Limb (tissue), 2 donors: ENCODE results near the gene MRGPRX4.
"Not testable (repeated sequence)": the region's sequence is repeated elsewhere in the genome, so short reads cannot be mapped to it uniquely, and the experiment has no call there.

Experiments used
- DNase-seq, 2 donors: peaks; one replicate each; pipeline ENCODE4 v3.0.0-alpha.2; 2016; ENCODE audit errors: extremely low spot score in 2 of 2

MRGPRX4 gene

DNA sequence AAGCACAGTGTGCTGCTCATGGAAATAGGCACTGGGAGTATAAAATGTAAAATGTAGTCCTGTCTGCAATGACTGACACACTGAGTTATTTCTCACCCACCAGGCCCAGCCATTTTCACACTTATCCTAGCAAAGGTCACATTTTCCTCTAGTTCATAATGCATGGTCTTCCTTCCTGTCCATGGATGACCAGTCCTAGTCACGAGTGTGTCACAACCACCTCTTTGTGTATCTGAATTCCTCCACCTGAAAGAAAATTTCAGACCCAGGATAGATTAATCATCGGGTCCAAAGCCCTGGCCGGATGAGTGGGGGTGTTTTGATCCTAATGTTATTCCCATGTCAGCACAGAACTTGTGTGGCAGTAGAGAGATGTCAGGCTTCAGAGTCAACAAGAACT is at the start of gene MRGPRX4:
MRGPRX4 (plus strand) TSS at position 172 of the 400 bp plus-strand sequence. CDS start 420 bp downstream, outside the sequence.
- DNase-seq = no peak

DNA sequence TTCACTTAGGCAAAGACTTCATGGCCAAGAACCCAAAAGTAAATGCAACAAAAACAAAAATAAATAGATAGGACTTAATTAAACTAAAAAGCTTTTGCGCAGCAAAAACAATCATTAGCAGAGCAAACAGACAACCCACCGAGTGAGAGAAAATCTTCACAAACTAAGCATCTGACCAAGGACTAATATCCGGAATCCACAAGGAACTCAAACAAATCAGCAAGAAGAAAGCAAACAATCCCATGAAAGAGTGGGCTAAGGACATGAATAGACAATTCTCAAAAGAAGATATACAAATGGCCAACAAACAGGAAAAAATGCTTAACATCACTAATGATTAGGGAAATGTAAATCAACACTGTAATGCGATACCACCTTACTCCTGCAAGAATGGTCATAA is 41.5 kb upstream of the MRGPRX4 start:
- not testable (repeated sequence) for DNase-seq

DNA sequence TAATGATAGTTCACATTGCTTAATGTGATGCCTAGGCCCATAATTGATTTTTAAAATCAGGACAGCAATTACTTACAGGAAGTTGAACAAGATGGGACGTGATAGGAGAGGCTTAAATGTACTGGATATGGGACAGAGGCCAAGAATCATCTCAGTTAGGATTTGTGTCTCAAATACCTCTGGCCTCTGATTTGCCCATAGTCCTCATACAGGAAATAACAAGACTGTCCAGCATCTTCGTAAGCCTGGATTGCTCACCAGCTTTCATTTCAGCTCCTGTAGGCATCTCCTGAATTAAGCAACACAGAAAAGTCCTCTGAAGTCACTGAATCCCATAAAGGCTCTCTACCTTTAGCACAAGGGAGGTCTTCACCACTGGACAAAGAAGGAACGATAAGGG is 40.3 kb upstream of the MRGPRX4 start, which contains the start of gene MRGPRX3:
MRGPRX3 (plus strand) TSS at position 231 of the 400 bp plus-strand sequence. CDS start 4,632 bp downstream, outside the sequence.
- no peak for DNase-seq

DNA sequence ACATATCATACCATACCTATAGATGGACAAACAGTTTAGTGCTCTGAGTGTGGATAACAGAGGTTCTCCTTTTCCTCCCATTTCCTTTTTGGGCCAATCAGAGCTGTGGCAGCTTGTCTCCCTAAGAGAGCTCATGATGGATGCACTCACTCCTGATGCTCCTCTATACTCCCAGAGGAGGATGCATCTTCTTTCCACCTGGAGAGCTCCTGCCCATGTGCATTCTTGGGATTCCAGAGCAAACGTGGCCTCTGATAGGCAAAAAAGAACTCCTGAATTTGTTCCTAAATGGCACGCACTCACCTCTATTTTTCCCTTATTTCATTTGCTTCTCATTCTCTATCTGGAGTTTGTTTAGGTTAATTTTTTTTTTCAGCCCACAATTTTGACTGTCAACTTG is 37.3 kb upstream of the MRGPRX4 start:
- no peak for DNase-seq

DNA sequence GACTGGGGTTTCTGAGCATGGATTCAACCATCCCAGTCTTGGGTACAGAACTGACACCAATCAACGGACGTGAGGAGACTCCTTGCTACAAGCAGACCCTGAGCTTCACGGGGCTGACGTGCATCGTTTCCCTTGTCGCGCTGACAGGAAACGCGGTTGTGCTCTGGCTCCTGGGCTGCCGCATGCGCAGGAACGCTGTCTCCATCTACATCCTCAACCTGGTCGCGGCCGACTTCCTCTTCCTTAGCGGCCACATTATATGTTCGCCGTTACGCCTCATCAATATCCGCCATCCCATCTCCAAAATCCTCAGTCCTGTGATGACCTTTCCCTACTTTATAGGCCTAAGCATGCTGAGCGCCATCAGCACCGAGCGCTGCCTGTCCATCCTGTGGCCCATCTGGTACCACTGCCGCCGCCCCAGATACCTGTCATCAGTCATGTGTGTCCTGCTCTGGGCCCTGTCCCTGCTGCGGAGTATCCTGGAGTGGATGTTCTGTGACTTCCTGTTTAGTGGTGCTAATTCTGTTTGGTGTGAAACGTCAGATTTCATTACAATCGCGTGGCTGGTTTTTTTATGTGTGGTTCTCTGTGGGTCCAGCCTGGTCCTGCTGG is 35.3 kb upstream of the MRGPRX4 start:
- DNase-seq = no peak

DNA sequence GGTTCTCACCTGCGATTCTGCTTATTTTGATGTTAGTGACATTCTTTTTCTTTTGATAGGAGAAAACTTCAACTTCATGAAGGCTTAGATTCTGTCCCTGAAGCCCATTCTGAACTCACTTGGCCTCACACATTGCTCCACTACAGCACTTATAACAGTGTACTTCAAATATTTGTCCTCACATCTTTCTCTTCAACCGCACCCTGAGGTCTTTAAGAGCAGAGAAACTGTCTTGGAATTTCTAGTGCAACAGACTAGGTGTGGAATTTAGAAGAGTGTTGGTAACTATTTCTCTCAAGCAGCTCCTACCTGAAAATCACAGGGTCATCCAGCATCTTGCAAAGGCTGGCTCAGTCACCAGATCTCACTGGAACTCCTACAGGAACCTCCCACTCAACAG is 32.5 kb upstream of the MRGPRX4 start:
- DNase-seq = no peak

DNA sequence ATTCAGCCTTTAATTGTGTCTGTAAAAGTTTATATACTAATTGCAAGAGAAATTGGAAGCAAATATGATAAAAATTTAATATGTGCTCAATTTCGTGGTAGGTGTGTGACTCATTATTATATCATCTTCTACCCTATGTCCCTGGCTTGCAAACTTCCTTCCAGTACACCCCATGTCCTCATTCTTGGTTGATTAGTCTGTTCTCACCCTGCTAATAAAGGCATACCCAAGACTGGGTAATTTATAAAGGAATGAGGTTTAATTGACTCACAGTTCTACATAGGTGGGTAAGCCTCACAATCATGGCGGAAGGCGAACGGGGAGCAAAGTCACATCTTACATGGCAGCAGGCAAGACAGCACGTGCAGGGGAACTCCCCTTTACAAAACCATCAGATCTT is 28.4 kb upstream of the MRGPRX4 start:
- no peak for DNase-seq

DNA sequence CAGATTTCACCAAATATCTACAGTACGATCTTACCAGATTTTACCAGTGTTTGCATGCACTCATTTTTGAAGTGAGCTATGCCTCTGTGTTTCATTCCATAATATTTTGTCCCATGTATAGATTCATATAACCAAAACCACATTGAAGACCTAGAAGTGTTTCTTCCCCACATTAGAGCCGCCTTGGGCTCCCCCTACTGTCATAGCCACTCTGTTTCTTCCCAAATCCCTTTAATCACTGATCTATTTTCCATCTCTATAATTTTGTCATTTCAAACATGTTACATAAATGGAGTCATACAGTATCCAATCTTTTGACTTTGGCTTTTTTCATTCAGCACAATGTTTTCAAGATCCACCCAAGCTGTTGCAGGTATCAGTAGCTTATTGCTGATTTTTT is 27.6 kb upstream of the MRGPRX4 start:
- no peak for DNase-seq

DNA sequence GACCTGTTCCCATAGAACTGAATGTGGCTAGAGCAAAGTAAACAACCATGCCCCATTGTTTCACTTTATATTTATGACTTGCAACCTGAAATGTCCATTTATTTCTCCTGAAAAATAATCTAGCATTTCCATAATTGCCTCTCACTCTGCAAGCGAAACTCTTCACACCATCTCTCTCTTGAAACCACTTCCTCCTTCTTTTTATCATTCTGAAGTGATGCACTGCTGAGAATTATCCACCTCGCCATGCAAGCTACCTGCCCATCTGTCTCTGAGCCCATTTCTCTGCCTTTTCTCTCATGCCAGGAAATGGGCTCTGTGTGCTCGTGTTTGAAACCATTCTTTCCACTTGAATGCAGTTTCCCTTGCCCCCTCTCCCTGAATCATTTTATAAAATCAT is 26.8 kb upstream of the MRGPRX4 start:
- no peak for DNase-seq

DNA sequence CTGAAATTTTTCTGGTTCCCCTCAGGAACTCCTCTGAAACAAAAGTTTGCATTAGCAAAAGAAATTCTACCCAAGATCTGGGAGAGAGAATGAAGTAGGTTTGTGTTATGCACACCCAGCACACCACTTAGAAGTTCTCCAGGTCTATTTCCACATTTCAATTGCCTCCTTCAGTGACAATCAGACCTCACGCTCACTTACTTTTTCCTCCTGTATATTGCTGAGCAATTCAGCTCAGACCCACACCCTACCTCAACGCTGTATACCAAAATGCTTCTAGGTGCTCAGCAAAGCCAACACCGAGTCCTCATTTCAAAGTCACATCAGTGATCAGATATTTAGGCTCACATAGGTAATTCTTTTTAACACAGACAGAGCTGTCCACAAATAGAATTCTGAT is 21.1 kb upstream of the MRGPRX4 start:
- no peak for DNase-seq

DNA sequence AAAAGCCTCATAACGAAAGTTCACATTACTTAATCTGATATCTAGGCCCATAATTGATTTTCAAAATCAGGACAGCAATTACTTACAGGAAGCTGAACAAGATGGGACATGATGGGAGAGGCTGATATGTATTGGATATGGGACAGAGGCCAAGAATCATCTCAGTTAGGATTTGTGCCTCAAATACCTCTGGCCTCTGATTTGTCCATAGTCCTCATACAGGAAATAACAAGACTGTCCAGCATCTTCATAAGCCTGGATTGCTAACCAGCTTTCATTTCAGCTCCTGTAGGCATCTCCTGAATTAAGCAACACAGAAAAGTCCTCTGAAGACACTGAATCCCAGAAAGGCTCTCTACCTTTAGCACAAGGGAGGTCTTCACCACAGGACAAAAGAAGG is 4.3 kb upstream of the MRGPRX4 start:
- no peak for DNase-seq

DNA sequence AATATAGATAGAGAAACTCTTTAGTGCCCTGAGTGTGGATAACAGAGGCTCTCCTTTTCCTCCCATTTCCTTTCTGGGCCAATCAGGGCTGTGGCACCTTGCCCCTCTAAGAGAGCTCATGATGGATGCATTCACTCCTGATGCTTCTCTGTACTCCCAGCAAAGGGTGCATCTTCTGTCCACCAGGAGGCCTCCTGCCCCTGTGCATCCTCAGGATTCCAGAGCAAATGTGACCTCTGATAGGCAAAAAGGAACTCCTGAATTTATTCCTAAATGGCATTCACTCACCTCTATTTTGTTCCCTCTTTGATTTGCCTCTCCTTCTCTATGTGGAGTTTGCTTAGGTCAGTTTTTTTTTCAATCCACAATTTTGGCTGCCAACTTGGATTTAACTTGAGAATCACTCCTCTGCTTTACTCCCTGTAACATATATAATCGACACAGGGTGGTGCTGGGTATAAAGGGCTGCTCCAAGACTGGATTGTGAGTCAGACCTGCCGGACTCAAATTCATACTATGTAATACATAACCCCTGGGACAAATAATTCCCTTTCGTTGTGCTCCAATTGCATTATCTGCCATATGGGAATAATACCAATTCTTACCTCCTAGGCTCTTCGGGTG is 1.1 kb upstream of the MRGPRX4 start:
- DNase-seq = no peak

DNA sequence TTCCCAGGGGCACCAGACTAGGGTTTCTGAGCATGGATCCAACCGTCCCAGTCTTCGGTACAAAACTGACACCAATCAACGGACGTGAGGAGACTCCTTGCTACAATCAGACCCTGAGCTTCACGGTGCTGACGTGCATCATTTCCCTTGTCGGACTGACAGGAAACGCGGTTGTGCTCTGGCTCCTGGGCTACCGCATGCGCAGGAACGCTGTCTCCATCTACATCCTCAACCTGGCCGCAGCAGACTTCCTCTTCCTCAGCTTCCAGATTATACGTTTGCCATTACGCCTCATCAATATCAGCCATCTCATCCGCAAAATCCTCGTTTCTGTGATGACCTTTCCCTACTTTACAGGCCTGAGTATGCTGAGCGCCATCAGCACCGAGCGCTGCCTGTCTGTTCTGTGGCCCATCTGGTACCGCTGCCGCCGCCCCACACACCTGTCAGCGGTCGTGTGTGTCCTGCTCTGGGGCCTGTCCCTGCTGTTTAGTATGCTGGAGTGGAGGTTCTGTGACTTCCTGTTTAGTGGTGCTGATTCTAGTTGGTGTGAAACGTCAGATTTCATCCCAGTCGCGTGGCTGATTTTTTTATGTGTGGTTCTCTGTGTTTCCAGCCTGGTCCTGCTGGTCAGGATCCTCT is 709 bp downstream of the MRGPRX4 start:
- DNase-seq = no peak

DNA sequence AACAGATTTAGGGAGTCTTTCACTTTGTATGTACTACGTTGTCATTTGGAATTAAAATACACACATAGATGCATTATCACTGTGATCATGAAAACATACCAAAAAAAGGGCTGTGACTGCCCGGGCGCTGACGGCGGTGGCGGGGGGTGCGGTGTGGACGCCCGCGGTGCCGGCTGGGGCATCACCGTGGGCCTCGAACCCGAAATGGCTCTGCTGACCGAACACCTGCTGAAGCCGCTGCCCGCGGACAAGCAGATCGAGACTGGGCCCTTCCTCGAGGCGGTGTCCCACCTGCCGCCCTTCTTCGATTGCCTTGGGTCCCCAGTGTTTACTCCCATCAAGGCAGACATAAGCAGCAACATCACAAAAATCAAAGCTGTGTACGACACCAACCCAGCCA is 16.2 kb downstream of the MRGPRX4 start:
- DNase-seq = no peak

DNA sequence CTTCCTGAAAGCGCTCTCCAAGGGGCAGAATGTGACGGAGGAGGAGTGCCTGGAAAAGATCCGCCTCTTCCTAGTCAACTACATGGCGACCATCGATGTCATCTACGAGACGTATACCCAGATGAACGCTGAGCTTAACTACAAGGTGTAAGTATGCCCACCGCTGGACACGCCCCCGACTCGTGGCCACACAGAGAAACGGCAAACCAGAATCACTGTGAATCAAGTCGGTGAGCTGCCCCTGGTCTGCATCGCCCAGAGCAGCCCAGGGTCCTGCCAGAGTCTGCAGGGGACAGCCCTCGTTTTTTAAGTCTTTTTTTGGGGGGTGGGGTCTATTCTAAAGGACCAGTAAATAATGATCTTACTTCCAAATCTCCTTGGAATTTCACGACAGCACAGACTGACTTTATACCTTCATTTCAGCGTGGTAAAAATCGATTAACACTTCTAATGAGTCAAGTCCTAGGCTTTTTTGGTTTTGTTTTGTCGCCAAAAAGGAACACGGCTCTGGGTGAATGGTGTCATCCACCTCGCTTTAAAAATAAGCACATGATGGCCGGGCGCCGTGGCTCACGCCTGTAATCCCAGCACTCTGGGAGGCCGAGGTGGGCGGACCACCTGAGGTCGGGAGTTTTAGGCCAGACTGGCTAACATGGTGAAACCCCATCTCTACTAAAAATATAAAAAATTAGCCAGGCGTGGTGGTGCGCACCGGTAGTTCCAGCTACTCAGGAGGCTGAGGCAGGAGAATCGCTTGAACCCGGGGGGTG is 17.0 kb downstream of the MRGPRX4 start:
- not testable (repeated sequence) for DNase-seq

DNA sequence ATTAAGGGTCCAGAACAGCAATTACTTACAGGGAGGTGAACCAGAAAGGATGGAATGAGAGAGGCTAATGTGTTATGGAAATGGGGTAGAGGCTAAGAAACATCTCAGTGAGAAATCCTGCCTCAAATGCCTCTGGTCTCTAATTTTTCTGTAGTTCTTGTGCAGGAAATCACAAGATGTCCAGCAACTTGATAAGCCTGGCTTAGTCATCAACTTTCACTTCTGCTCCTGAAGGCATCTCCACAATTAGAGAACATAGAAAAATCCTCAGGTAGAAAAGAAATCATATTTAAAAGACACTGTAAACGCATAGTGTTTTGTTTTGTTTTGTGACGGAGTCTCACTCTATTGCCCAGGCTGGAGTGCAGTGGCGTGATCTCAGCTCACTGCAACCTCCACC is 18.7 kb downstream of the MRGPRX4 start:
- no peak for DNase-seq

DNA sequence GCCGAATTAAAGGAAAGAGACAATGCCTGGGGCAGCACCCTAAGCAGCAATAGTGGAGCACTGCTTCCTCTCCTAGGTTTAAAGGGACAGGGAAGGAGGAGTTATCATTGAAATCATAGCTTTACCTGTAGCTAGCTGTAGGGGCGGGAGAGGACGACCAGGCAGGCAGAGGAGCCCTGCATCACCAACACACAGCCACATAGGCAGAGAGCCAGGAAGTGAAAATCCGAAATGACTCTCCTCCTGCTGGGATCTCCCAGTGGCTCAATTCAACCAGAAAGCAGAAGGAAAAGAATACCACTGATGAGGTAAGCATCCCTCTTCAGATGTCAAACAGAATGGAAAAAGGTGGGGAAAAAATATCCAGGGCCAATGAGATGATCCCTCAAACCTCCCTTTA is 20.4 kb downstream of the MRGPRX4 start:
- DNase-seq = no peak

DNA sequence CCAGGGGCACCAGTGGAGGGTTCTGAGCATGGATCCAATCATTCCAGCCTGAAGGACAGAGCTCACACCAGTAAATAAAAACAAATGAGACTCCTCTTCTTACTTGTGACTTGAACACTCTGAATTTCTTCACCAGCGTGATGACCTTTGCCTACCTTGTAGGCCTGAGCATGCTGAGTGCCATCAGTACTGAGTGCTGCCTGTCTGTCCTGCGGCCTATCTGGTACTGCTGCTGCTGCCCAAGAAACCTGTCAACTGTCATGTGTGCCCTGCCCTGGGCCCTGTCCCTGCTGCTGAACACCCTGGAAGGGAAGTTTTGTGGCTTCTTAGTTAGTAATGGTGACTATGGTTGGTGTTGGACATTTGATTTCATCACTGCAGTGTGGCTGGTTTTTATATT is 23.9 kb downstream of the MRGPRX4 start:
- DNase-seq = no peak

DNA sequence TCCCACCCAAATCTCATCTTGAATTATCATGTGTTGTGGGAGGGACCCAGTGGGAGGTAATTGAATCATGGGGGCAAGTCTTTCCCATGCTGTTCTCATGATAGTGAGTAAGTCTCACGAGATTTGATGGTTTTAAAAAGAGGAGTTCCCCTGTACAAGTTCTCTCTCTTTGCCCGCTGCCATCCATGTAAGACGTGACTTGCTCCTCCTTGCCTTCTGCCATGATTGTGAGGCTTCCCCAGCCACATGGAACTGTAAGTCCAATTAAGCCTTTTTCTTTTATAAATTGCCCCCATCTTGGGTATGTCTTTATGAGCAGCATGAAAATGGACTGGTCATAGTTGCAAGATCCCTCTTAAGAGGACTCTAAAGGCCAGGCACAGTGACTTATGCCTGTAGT is 25.1 kb downstream of the MRGPRX4 start:
- DNase-seq = not testable (repeated sequence)

DNA sequence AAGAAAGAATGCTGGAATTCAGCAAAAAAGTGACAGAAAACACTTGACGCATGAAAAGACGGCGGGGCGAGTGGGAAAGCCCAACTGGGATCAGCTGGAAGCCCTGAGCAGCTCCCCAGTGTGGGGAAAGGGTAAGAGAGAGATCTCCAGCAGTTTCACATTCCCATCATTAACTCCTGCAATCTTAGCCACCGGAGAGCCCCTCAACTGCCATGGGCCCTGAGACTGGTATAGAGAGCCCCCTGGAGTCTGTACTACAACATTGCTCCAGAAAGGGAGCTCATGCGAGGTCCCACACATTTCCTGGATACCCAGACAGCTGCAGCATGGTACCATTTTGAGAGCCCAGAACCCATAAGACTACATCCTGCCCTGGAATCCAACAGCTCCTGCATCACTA is 31.1 kb downstream of the MRGPRX4 start:
- no peak for DNase-seq

DNA sequence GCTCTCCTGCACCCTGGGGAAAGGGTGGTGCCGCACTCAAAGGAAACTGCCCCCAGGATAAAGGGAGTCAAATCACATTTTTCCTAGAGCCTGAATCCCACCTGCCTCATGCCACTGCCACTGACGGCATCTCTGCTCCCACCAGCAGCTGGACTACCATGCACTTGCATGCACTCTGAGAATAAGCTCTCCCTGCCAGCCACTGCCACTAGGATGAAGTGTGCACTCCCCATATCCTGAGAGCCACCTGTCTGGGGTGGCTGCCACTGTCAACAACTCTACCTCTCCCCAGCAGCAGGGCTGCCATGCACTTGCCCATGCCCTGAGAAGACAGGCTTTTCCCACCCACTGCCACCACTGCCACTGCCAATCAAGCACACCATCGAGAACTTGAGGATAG is 31.6 kb downstream of the MRGPRX4 start:
- no peak for DNase-seq

DNA sequence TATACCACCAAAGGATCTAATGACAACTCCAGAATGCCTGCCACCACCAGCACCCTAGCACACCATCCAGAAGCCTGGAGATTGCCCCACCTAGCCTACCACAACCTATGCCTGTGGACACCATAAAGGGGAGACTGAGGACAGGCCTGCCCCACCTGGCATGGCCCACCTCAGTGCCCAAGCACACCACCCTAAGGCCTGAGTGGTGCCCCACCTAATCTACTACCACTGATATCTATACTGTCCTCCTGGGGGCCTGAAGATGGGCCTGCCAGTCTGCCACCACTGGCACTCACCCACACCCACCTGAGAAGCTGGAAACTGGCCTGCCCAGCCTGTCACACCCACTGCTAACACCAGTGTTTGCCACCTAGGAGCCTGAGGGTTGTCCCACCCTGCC is 32.1 kb downstream of the MRGPRX4 start:
- no peak for DNase-seq
